ENCODE data around the gene CUL3.

DNA sequence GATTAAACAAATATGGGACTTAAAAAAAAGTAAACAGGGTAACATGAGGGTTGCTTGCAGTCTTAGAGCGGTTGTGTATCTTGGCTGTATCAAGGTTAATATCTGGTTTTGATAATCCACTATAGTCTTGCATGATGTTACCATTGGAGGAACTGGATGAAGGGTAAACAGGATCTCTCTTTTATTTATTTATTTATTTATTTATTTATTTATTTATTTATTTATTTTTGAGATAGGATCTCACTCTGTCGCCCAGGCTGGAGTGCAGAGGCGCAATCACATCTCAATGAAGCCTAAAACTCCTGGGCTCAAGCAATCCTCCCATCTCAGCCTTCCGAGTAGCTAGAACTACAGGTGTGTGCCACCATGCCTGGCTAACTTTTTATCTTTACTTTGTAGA is 140.4 kb downstream of the CUL3 start:
- TF ChIP-seq, protein P1, sequence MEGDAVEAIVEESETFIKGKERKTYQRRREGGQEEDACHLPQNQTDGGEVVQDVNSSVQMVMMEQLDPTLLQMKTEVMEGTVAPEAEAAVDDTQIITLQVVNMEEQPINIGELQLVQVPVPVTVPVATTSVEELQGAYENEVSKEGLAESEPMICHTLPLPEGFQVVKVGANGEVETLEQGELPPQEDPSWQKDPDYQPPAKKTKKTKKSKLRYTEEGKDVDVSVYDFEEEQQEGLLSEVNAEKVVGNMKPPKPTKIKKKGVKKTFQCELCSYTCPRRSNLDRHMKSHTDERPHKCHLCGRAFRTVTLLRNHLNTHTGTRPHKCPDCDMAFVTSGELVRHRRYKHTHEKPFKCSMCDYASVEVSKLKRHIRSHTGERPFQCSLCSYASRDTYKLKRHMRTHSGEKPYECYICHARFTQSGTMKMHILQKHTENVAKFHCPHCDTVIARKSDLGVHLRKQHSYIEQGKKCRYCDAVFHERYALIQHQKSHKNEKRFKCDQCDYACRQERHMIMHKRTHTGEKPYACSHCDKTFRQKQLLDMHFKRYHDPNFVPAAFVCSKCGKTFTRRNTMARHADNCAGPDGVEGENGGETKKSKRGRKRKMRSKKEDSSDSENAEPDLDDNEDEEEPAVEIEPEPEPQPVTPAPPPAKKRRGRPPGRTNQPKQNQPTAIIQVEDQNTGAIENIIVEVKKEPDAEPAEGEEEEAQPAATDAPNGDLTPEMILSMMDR (IDR thresholded peaks at IDR 0.05): no peak
- no peak for TF ChIP-seq POLR2AphosphoS5 (IDR thresholded peaks at IDR 0.05)

Measured in stomach (tissue), 4 donors.